ENCODE data around the gene PRR35.
"Not testable (repeated sequence)": the region's sequence is repeated elsewhere in the genome, so short reads cannot be mapped to it uniquely, and the experiment has no call there.

The PRR35 gene

GRCh38 chr16:591892-592517 is 31.8 kb downstream of the PRR35 start:
- DNase-seq (ENCODE audit: extremely low read depth in 1 of 2, low read depth in 1 of 2) = no peak

- DNase-seq (ENCODE audit: extremely low read depth in 1 of 2, low read depth in 1 of 2) = no peak
Observed at GRCh38 chr16:592518-593306, 32.5 kb downstream of the PRR35 start.

GRCh38 chr16:593406-593805 is 33.2 kb downstream of the PRR35 start:
- DNase-seq (ENCODE audit: extremely low read depth in 1 of 2, low read depth in 1 of 2) = no peak

- DNase-seq (ENCODE audit: extremely low read depth in 1 of 2, low read depth in 1 of 2) = no peak
Observed at GRCh38 chr16:593807-594206, 33.6 kb downstream of the PRR35 start.

GRCh38 chr16:595094-595528 is 34.9 kb downstream of the PRR35 start:
- no peak for DNase-seq (ENCODE audit: extremely low read depth in 1 of 2, low read depth in 1 of 2)

GRCh38 chr16:595942-596735 is 35.9 kb downstream of the PRR35 start:
- DNase-seq (ENCODE audit: extremely low read depth in 1 of 2, low read depth in 1 of 2) = no peak

GRCh38 chr16:596736-597060 is 36.5 kb downstream of the PRR35 start:
- DNase-seq (ENCODE audit: extremely low read depth in 1 of 2, low read depth in 1 of 2) = no peak

GRCh38 chr16:597655-598054 is 37.5 kb downstream of the PRR35 start:
- DNase-seq (ENCODE audit: extremely low read depth in 1 of 2, low read depth in 1 of 2) = not testable (repeated sequence)

GRCh38 chr16:598823-599739 is 38.9 kb downstream of the PRR35 start:
- DNase-seq (ENCODE audit: extremely low read depth in 1 of 2, low read depth in 1 of 2) = no peak

- no peak for DNase-seq (ENCODE audit: extremely low read depth in 1 of 2, low read depth in 1 of 2)
Observed at GRCh38 chr16:600781-601180, 40.6 kb downstream of the PRR35 start.

GRCh38 chr16:603933-604332 is 43.7 kb downstream of the PRR35 start:
- DNase-seq (ENCODE audit: extremely low read depth in 1 of 2, low read depth in 1 of 2) = no peak

- no peak for DNase-seq (ENCODE audit: extremely low read depth in 1 of 2, low read depth in 1 of 2)
Observed at GRCh38 chr16:606656-607307, 46.6 kb downstream of the PRR35 start.

- no peak for DNase-seq (ENCODE audit: extremely low read depth in 1 of 2, low read depth in 1 of 2)
Observed at GRCh38 chr16:608019-608418, 47.8 kb downstream of the PRR35 start.

GRCh38 chr16:609316-609715 is 49.1 kb downstream of the PRR35 start:
- DNase-seq (ENCODE audit: extremely low read depth in 1 of 2, low read depth in 1 of 2) = no peak

GRCh38 chr16:609984-610383 is 49.8 kb downstream of the PRR35 start:
- no peak for DNase-seq (ENCODE audit: extremely low read depth in 1 of 2, low read depth in 1 of 2)

- peak in 1 of 2 donors; percentile 35 for DNase-seq (ENCODE audit: extremely low read depth in 1 of 2, low read depth in 1 of 2)
Observed at GRCh38 chr16:610513-611381, 50.6 kb downstream of the PRR35 start.

GRCh38 chr16:615122-615521 is 54.9 kb downstream of the PRR35 start:
- no peak for DNase-seq (ENCODE audit: extremely low read depth in 1 of 2, low read depth in 1 of 2)

Measured in activated CD8-positive, alpha-beta memory T cell treated with anti-CD3 and anti-CD28 coated beads for 1 hour (primary cell).